NCI-H2029 treated with DMSO at 0.1 percent for 48 hours (cell line): Measurements from ENCODE around the gene HERPUD1.
"Not testable (repeated sequence)": the region's sequence is repeated elsewhere in the genome, so short reads cannot be mapped to it uniquely, and the experiment has no call there.

Experiments used
- DNase-seq: peaks from one replicate; lab custom pipeline; 2025; lab: John Stamatoyannopoulos, UW

Gene HERPUD1

GRCh38 chr16:56960681-56961281, 28.8 kb downstream of the HERPUD1 start:
- DNase-seq = no peak

- DNase-seq = no peak
Observed at GRCh38 chr16:56961386-56961785, 29.4 kb downstream of the HERPUD1 start.

GRCh38 chr16:56961851-56962281, 29.9 kb downstream of the HERPUD1 start, which contains the start of gene CETP:
CETP (plus strand) TSS chr16:56961950; CDS start chr16:56961980, 30 bp downstream.
- DNase-seq = no peak

DNA sequence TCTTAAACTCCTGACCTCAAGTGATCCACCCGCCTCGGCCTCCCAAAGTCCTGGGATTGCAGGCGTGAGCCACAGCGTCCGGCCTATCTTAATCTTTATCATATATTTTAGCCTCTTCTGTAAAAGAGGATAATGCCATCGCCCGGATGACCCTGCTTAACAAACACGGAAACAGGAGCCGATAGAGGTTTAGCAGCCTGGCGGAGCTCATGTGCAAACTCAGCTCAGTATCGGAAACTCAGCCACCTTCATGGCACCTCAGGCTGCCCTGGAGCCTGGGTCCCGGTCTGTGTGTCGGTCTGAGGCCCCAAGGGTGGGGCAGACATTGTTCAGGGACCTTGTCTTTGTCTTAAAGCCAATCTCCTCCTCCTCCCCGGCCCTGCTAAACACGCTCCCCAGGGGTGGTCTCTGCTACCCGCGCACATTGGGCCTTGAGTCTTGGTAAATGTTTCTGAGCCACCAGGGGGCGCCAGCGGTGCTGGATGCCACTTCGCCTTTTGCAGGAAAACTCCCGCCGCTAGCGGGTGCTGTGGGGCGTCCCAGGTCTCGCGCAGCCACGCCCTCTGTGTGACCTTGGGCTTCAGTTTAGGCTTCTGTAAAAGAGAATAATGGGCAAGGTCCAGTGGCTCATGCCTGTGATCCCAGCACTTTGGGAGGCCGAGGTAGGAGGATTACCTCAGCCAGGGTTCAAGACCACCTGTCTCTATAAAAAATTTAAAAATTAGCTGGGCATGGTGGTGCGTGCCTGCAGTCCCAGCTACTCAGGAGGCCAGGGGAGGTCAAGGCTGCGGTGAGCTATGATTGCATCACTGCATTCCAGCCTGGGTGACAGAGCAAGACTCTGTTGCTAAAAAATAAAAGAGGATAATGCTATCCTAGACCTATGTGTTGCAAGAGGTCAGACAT, 32.6 kb downstream of the HERPUD1 start:
- no peak for DNase-seq

- DNase-seq = no peak
Observed at GRCh38 chr16:56965149-56966092, 33.5 kb downstream of the HERPUD1 start.

DNA sequence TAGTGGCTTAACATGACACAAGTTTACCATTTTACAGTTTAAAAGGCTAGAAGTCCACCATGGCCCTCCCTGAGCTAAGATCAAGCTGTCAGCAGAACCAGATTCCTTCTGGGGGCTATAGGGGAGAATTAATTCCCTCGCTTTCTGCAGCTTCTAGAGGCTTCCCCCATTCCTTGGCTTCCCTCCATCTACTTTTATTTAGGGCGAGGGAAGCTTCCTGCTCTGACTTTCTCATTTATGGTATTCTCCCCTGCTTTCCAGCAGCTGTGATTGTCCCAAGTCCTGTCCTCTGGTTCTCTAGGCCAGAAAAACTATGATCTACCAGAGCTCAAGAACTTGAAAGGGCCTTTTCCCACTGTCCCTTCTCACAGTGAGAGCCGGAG, 34.1 kb downstream of the HERPUD1 start:
- DNase-seq = no peak

DNA sequence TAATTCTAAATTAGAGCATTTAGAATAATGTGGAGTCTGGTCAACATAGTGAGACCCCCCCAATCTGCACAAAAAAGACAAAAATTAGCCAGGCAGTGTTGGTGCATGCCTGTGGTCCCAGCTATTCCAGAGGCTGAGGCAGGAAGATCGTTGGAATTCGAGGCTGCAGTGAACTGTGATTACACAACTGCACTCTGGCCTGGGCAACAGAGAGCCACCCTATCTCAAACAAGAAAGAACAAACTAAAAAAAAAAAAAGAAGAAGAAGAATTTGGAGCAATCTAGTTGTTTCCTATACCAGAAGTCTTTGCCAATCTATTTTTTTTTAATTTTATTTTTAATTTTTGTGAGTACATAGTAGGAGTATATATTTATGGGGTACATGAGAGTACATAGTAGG, 35.8 kb downstream of the HERPUD1 start:
- DNase-seq = no peak

DNA sequence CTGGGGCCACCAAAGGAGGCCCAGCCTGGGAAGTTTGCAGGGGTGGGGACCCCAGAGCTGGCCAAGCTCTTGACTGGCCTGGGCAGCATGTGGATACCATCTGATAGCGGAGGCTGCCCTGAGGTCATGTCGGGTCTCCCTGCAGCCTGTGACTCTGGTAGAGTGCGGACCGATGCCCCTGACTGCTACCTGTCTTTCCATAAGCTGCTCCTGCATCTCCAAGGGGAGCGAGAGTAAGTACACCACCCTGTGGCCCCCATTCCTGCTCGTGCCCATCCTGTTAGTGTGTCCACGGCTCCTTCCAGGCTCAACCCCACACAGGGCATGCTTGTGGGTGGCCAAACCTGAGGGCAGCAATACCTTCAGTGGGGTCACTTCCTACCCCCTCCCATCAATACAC, 37.8 kb downstream of the HERPUD1 start:
- no peak for DNase-seq

- no peak for DNase-seq
Observed at GRCh38 chr16:56970934-56971767, 39.2 kb downstream of the HERPUD1 start.

DNA sequence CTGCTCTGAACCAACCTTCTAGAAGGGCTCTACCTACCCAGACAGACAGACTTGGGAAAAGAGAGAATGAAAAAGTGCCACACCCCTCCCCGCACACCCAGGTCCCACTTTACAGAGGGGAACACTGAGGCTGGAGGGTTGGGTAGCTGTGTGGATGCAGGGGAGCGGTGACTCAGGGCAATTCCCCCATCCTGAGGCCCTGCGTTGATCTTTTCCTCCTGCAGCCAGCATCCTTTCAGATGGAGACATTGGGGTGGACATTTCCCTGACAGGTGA, 39.8 kb downstream of the HERPUD1 start:
- DNase-seq = no peak

GRCh38 chr16:56972403-56973293, 40.7 kb downstream of the HERPUD1 start:
- no peak for DNase-seq

DNA sequence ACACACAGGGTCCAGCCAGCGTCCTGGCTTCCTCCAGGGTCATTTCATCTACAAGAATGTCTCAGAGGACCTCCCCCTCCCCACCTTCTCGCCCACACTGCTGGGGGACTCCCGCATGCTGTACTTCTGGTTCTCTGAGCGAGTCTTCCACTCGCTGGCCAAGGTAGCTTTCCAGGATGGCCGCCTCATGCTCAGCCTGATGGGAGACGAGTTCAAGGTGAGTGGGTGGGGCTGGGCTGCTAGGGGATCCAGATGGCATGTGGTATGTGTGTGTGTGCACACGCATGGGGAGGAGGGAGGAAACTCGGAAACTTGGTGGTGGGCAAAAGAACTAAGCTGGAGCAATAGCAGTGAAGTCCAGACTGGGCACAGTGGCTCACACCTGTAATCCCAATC, 41.4 kb downstream of the HERPUD1 start:
- no peak for DNase-seq

DNA sequence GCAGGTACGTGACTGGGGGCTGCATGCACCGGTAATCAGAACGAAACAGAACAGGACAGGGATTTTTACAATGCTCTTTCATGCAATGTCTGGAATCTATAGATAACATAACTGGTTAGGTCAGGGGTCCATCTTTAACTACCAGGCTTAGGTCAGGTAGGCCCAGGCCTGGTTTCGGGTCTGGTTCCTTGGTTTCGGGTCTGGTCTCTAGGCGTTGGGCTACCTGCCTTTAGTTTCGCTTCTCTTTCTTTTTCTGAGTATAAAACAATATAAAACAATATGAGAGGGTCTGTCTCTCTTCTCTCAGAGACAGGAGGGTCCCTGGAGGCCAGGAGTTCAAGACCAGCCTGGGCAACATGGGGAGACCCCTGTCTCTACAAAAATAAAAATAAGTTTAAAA, 42.0 kb downstream of the HERPUD1 start:
- DNase-seq = not testable (repeated sequence)

DNA sequence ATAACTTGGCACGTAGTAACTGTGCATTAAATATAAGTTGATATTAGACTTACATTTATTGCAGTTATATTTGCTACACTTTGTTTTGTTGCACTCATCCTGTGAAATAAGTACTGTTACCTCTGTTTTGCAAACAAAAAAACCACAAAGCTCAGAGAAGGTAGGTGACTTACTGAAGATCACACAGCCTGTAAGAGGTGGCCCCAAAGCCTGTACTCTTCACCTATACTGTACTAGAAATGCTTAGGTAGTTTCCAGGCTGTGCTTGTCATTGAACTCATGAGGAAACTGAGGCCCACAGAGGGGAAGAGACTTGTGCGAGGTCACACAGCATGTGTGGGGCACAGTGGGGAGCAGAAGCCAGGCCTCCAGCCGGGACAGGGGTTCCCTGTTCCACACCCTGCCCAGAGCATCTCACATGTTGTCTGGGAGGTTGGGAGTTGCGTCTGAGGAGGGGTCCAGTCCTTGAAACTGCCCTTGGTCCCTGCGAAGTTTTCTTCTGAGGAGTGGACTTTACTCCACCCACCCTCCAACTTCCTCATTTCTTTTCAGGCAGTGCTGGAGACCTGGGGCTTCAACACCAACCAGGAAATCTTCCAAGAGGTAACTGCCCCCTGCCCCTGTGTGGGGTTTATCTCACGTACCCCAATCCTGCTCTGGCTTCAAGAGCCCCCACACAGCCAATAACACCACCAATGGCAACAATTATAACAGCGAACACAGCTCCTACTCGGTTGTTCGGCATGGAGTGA, 42.8 kb downstream of the HERPUD1 start:
- no peak for DNase-seq

DNA sequence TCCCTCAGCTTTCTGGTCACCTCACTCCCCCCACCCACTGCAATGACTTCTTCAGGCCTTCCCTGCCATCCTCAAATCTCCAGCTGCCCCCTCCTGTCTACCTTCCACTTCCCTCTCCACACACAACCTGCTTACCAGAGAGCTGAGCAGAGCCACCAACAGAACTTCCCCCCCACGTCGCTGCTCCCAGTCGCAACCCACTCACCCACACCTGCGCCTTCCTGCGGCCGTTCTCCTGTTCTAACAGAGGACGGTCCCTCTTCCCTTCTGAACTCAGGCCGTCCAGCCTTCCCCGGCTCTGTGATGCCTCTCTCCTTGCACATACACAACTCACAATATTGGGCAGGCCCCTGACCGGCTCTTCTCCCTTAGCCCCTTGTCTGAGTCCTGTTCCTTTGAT, 43.8 kb downstream of the HERPUD1 start:
- DNase-seq = no peak

- DNase-seq = no peak
Observed at GRCh38 chr16:56977216-56977615, 45.3 kb downstream of the HERPUD1 start.

DNA sequence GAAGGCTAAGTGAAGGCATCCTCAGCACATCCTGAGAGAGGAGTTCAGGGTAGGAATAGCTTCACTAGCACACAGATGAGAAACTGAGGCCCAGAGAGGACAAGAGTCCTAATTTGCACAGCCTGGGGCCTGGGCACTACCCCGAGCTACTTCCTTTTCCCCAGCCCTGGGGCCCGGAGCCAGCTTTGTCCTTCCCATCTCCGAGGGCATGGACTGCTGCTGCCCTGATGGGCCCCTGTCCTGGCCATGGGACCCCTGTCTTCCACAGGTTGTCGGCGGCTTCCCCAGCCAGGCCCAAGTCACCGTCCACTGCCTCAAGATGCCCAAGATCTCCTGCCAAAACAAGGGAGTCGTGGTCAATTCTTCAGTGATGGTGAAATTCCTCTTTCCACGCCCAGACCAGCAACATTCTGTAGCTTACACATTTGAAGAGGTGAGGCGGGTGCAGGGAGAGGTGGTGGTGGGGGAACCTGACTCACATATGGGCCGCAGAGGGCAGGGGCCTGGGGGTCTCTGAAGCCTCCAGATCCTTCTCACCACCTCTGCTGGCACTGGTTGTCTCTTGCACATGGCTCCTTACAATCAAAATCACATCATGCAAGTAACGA, 46.0 kb downstream of the HERPUD1 start:
- no peak for DNase-seq

- no peak for DNase-seq
Observed at GRCh38 chr16:56980201-56980535, 48.2 kb downstream of the HERPUD1 start.
